Peyer's patch (tissue), 4 donors: ENCODE measurements around the gene GMCL2. TPM values are rescaled to one million over a fixed set of nuclear protein-coding genes. Genes with fewer than 3 reads are reported as not detected.

ENCODE experiments used
- DNase-seq, 3 donors: peaks; one replicate each; pipeline ENCODE4 v3.0.0-alpha.2; 2017 to 2019
- H3K27ac ChIP-seq, 4 donors: fragments of 200-600 bp; sonication (generic); one replicate each; pipeline ENCODE4 v1.5.1; 2016 to 2019
- H3K27me3 ChIP-seq, 2 donors: fragments of 200-600 bp; sonication (generic); one replicate each; pipeline ENCODE4 v1.5.1; 2019
- H3K36me3 ChIP-seq, 3 donors: fragments of 200-600 bp; sonication (generic); one replicate each; pipeline ENCODE4 v1.5.1; 2016 to 2019
- H3K4me1 ChIP-seq, 4 donors: fragments of 200-600 bp; sonication (generic); one replicate each; pipeline ENCODE4 v1.5.1; 2016 to 2019
- H3K4me3 ChIP-seq, 4 donors: fragments of 200-600 bp; sonication (generic); 1 replicate in 3 of 4; 2 replicates in 1 of 4; pipeline ENCODE4 v1.5.1; 2016 to 2019; ENCODE audit warnings: mild to moderate bottlenecking in 1 of 4
- H3K9me3 ChIP-seq, 4 donors: fragments of 200-600 bp; sonication (generic); one replicate each; pipeline ENCODE4 v1.5.1; 2016 to 2019; ENCODE audit warnings: mild to moderate bottlenecking in 1 of 4
- CTCF ChIP-seq, 6 experiments: fragments of 450-650 bp in 4 of 6; fragments of 200-600 bp in 2 of 6; sonication (generic) in 1 of 6; IDR thresholded peaks; one replicate each; pipeline ENCODE4 v1.5.1; 2017 to 2019; ENCODE audit warnings: antibody characterized with exemption in 6 of 6, mild to moderate bottlenecking in 3 of 6, moderate library complexity in 1 of 6
- POLR2A ChIP-seq, 2 donors: fragments of 450-650 bp; IDR thresholded peaks; one replicate each; pipeline ENCODE4 v1.5.1; 2017; ENCODE audit warnings: antibody characterized with exemption in 2 of 2, mild to moderate bottlenecking in 2 of 2, moderate library complexity in 2 of 2
- total RNA-seq, 4 donors: library from RNA; depleted of rRNA; stranded (reverse); fragments of >200 nt; gene quantifications; one replicate each; pipeline ENCODE4 v1.1.0, GENCODE V29; 2016

GMCL2 gene
- total RNA-seq, 4 donors from 2014 or later, result not detected

GRCh38 chr5:178142642-178143041 is 44.5 kb downstream of the GMCL2 start:
- Histone ChIP-seq H3K9me3 (no peaks in the 10 kb centered on the region), H3K36me3 (peaks cover 0 to 76% (median 0%) of the 10 kb centered on the region in 3 donors), H3K27ac (no peak overlapping the region), H3K4me1 (no peaks in the 10 kb centered on the region), H3K4me3 (no peak overlapping the region), H3K27me3 (no peaks in the 10 kb centered on the region)
- TF ChIP-seq CTCF (IDR thresholded peaks at IDR 0.05) (no peak), POLR2A (IDR thresholded peaks at IDR 0.05) (no peak)
- no peak for DNase-seq

GRCh38 chr5:178141550-178141949 is 45.6 kb downstream of the GMCL2 start:
- DNase-seq, result no peak
- no peak for TF ChIP-seq POLR2A (IDR thresholded peaks at IDR 0.05)
- no peak for TF ChIP-seq CTCF (IDR thresholded peaks at IDR 0.05)
- H3K27me3 ChIP-seq, result no peaks in the 10 kb centered on the region
- no peak overlapping the region for H3K27ac ChIP-seq
- no peaks in the 10 kb centered on the region for H3K9me3 ChIP-seq
- no peak overlapping the region for H3K4me3 ChIP-seq
- peaks cover 0 to 65% (median 0%) of the 10 kb centered on the region in 3 donors for H3K36me3 ChIP-seq
- H3K4me1 ChIP-seq, result no peaks in the 10 kb centered on the region

- Histone ChIP-seq H3K4me3 (no peak overlapping the region), H3K27ac (no peak overlapping the region), H3K36me3 (peaks cover 0 to 60% (median 0%) of the 10 kb centered on the region in 3 donors), H3K27me3 (no peaks in the 10 kb centered on the region), H3K4me1 (no peaks in the 10 kb centered on the region), H3K9me3 (no peaks in the 10 kb centered on the region)
- no peak for TF ChIP-seq CTCF (IDR thresholded peaks at IDR 0.05)
- TF ChIP-seq POLR2A (IDR thresholded peaks at IDR 0.05), result no peak
- peak in 1 of 3 donors; percentile 42 for DNase-seq
Observed at GRCh38 chr5:178137991-178138390, 49.2 kb downstream of the GMCL2 start.

- no peak overlapping the region for H3K4me3 ChIP-seq
- H3K9me3 ChIP-seq, result no peaks in the 10 kb centered on the region
- H3K27me3 ChIP-seq, result no peaks in the 10 kb centered on the region
- peak in 1 of 3 donors; percentile 27 for DNase-seq
- peaks cover 0 to 50% (median 0%) of the 10 kb centered on the region in 3 donors for H3K36me3 ChIP-seq
- H3K4me1 ChIP-seq, result peaks cover 0 to 5% (median 0%) of the 10 kb centered on the region in 4 donors
- TF ChIP-seq POLR2A (IDR thresholded peaks at IDR 0.05) (no peak), CTCF (IDR thresholded peaks at IDR 0.05) (no peak)
- H3K27ac ChIP-seq, result no peak overlapping the region
Observed at GRCh38 chr5:178136990-178137389, 50.2 kb downstream of the GMCL2 start.

Other genes with a start within 250 kb of the GMCL2 start
- gene PROP1, start 191.1 kb downstream of the GMCL2 start, total RNA-seq, result not detected
- gene N4BP3, start 73.8 kb downstream of the GMCL2 start, total RNA-seq, result 1 to 10 TPM in 2 of 4 donors, under 1 TPM in 2; 0.53 to 2.5 (median 1.1) TPM
- 10 to 100 TPM; 35.9 to 59.4 (median 51.7) TPM for gene RMND5B, start 56.4 kb downstream of the GMCL2 start, total RNA-seq
- gene NHP2, start 33.5 kb downstream of the GMCL2 start, total RNA-seq, result 10 to 100 TPM; 49.5 to 75.9 (median 62.0) TPM
- gene HNRNPAB, start 17.2 kb upstream of the GMCL2 start, total RNA-seq, result 100 to 1,000 TPM in 1 of 4 donors, 10 to 100 TPM in 3; 74.8 to 135 (median 81.4) TPM
- 100 to 1,000 TPM; 180 to 441 (median 280) TPM for gene PHYKPL, start 45.4 kb upstream of the GMCL2 start, total RNA-seq